Keratinocyte (primary cell): Measurements from ENCODE around the gene SPIN1.

ENCODE experiments used
- CTCF ChIP-seq, 3 experiments: IDR thresholded peaks in 1 of 3; conservative IDR thresholded peaks in 1 of 3; optimal IDR thresholded peaks in 1 of 3; 2 replicates in 2 of 3; 3 replicates in 1 of 3; pipeline versions ENCODE3 to v1.5.1; 2011; ENCODE audit warnings: low read length in 3 of 3, mild to moderate bottlenecking in 3 of 3, moderate library complexity in 2 of 3, control low read depth in 1 of 3, inconsistent platforms in 1 of 3; ENCODE audit not compliant: insufficient read depth in 2 of 3; ENCODE audit errors: extremely low read depth in 1 of 3
- EZH2 ChIP-seq: IDR thresholded peaks from one replicate; pipeline ENCODE4 v1.6.1; 2012; ENCODE audit warnings: inconsistent platforms, mild to moderate bottlenecking, low read length, moderate library complexity

- TF ChIP-seq CTCF (optimal IDR thresholded peaks at IDR 0.05 in 1 of 3, IDR thresholded peaks at IDR 0.05 in 1 of 3, conservative IDR thresholded peaks at IDR 0.05 in 1 of 3; ENCODE audit: extremely low read depth in 1 of 3, insufficient read depth in 2 of 3, low read length in 3 of 3) (no peak), EZH2 (no peak)
Measured at GRCh38 chr9:88392549-88392948, 4.3 kb downstream of the SPIN1 start.
